ENCODE data around the gene KIAA0232.

Gene KIAA0232

DNA sequence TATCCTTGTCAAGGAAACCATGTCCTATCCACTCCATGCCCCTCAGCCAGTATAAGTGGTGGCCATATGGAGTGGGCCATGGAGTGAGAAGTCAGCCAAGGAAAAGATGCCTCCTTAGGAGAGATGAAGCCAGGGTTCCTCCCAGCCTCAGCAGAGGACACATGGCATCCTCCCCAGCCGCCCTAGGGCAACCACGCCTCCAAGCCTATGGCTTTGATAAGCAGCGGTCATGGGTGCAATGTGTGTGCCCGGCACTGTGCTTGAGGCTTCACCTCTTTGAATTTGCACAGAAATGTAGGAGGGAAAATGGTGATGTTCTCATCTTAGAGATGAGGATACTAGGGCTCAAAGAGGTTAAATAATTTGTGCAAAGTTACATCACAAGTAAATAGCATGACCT, 92.5 kb downstream of the KIAA0232 start:
- H2AFZ ChIP-seq (ENCODE audit: low read depth, low read length, severe bottlenecking), result no peak overlapping the region
- H3K4me3 ChIP-seq (ENCODE audit: insufficient read depth, low read length, poor library complexity, severe bottlenecking), result no peak overlapping the region
- no peaks in the 10 kb centered on the region for H3K9me2 ChIP-seq (replicated peaks; ENCODE audit: insufficient read depth, low read length)
- H3F3A ChIP-seq (ENCODE audit: insufficient read depth), result no peaks in the 10 kb centered on the region
- H3K27ac ChIP-seq (ENCODE audit: low read depth, low read length), result no peak overlapping the region
- no peak for TF ChIP-seq EZH2phosphoT487 (conservative IDR thresholded peaks at IDR 0.05; ENCODE audit: low read length)
- TF ChIP-seq, protein P1, sequence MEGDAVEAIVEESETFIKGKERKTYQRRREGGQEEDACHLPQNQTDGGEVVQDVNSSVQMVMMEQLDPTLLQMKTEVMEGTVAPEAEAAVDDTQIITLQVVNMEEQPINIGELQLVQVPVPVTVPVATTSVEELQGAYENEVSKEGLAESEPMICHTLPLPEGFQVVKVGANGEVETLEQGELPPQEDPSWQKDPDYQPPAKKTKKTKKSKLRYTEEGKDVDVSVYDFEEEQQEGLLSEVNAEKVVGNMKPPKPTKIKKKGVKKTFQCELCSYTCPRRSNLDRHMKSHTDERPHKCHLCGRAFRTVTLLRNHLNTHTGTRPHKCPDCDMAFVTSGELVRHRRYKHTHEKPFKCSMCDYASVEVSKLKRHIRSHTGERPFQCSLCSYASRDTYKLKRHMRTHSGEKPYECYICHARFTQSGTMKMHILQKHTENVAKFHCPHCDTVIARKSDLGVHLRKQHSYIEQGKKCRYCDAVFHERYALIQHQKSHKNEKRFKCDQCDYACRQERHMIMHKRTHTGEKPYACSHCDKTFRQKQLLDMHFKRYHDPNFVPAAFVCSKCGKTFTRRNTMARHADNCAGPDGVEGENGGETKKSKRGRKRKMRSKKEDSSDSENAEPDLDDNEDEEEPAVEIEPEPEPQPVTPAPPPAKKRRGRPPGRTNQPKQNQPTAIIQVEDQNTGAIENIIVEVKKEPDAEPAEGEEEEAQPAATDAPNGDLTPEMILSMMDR (IDR thresholded peaks at IDR 0.05; ENCODE audit: insufficient read depth, low read length, poor library complexity, severe bottlenecking), result no peak
- no peaks in the 10 kb centered on the region for H3K9me3 ChIP-seq (ENCODE audit: insufficient read depth, low read length)
- no peaks in the 10 kb centered on the region for H3K36me3 ChIP-seq (ENCODE audit: low read length)
- no peaks in the 10 kb centered on the region for H3K27me3 ChIP-seq (ENCODE audit: low read length)
- H3K79me2 ChIP-seq (ENCODE audit: insufficient read depth, low read length), result no peaks in the 10 kb centered on the region
- no peaks in the 10 kb centered on the region for H4K20me1 ChIP-seq (ENCODE audit: low read depth, low read length)
- H3K4me2 ChIP-seq (ENCODE audit: low read depth, low read length, poor library complexity, severe bottlenecking), result no peak overlapping the region
- no peak overlapping the region for H3K9ac ChIP-seq (ENCODE audit: low read length)

DNA sequence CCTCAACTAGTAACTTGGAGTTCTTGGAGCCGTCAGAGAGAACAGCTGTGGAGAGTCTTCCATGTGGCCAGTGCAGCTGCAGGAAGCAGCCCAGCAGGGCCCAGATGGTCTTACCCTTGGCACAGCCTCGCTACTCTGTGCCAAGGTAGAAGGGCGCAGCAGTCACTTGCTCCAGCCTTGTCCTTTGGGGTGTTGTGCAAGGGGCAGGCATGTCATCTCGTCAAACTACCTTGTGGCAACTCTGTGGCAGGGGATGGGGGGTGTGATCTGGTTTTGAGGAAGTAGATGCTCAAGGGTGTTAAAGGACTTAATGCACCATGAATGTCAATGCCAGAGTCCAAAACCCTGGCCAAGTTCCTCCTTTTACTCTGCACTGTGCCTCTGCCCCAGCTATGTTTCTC, 92.9 kb downstream of the KIAA0232 start:
- no peak overlapping the region for H3K9ac ChIP-seq (ENCODE audit: low read length)
- no peaks in the 10 kb centered on the region for H3K9me3 ChIP-seq (ENCODE audit: insufficient read depth, low read length)
- H3K9me2 ChIP-seq (replicated peaks; ENCODE audit: insufficient read depth, low read length), result no peaks in the 10 kb centered on the region
- no peaks in the 10 kb centered on the region for H3K27me3 ChIP-seq (ENCODE audit: low read length)
- no peaks in the 10 kb centered on the region for H4K20me1 ChIP-seq (ENCODE audit: low read depth, low read length)
- TF ChIP-seq EZH2phosphoT487 (conservative IDR thresholded peaks at IDR 0.05; ENCODE audit: low read length), result no peak
- TF ChIP-seq, protein P1 (IDR thresholded peaks at IDR 0.05; ENCODE audit: insufficient read depth, low read length, poor library complexity, severe bottlenecking), result no peak
- H3F3A ChIP-seq (ENCODE audit: insufficient read depth), result no peaks in the 10 kb centered on the region
- no peak overlapping the region for H2AFZ ChIP-seq (ENCODE audit: low read depth, low read length, severe bottlenecking)
- H3K4me3 ChIP-seq (ENCODE audit: insufficient read depth, low read length, poor library complexity, severe bottlenecking), result no peak overlapping the region
- H3K79me2 ChIP-seq (ENCODE audit: insufficient read depth, low read length), result no peaks in the 10 kb centered on the region
- H3K36me3 ChIP-seq (ENCODE audit: low read length), result no peaks in the 10 kb centered on the region
- H3K4me2 ChIP-seq (ENCODE audit: low read depth, low read length, poor library complexity, severe bottlenecking), result no peak overlapping the region
- no peak overlapping the region for H3K27ac ChIP-seq (ENCODE audit: low read depth, low read length)

DNA sequence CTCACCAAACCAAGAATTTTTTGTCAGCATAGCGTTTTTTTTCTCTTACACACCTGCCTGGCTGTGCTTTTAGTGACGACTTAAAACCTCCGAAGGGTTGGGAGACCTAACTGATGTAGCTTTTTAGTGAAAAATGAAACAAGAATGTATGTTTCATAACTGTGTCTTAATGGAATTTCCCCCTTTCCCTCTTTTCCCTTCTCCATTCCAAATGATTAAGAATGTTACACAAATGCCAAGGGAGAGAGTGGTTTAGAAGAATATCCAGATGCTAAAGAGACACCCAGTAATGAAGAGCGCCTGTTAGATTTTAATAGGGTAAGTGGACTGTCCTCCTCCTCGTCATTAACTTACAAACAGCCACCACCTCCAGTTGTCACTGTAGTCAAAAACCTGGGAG, 93.9 kb downstream of the KIAA0232 start:
- H3K9ac ChIP-seq (ENCODE audit: low read length), result no peak overlapping the region
- H2AFZ ChIP-seq (ENCODE audit: low read depth, low read length, severe bottlenecking), result no peak overlapping the region
- no peaks in the 10 kb centered on the region for H3K36me3 ChIP-seq (ENCODE audit: low read length)
- H3K9me3 ChIP-seq (ENCODE audit: insufficient read depth, low read length), result no peaks in the 10 kb centered on the region
- H3K9me2 ChIP-seq (replicated peaks; ENCODE audit: insufficient read depth, low read length), result no peaks in the 10 kb centered on the region
- H3K4me2 ChIP-seq (ENCODE audit: low read depth, low read length, poor library complexity, severe bottlenecking), result no peak overlapping the region
- no peaks in the 10 kb centered on the region for H4K20me1 ChIP-seq (ENCODE audit: low read depth, low read length)
- H3K4me3 ChIP-seq (ENCODE audit: insufficient read depth, low read length, poor library complexity, severe bottlenecking), result no peak overlapping the region
- H3F3A ChIP-seq (ENCODE audit: insufficient read depth), result no peaks in the 10 kb centered on the region
- TF ChIP-seq, protein P1 (IDR thresholded peaks at IDR 0.05; ENCODE audit: insufficient read depth, low read length, poor library complexity, severe bottlenecking), result no peak
- TF ChIP-seq EZH2phosphoT487 (conservative IDR thresholded peaks at IDR 0.05; ENCODE audit: low read length), result no peak
- no peak overlapping the region for H3K27ac ChIP-seq (ENCODE audit: low read depth, low read length)
- H3K79me2 ChIP-seq (ENCODE audit: insufficient read depth, low read length), result no peaks in the 10 kb centered on the region
- H3K27me3 ChIP-seq (ENCODE audit: low read length), result no peaks in the 10 kb centered on the region

All from SU-DHL-6 (cell line).